ENCODE results near the gene NELFB.

NELFB gene

GRCh38 chr9:137254624-137255447, at the start of gene NELFB:
Gene NELFB (plus strand): TSS chr9:137255327.
- DNase-seq = peak; percentile 87

DNA sequence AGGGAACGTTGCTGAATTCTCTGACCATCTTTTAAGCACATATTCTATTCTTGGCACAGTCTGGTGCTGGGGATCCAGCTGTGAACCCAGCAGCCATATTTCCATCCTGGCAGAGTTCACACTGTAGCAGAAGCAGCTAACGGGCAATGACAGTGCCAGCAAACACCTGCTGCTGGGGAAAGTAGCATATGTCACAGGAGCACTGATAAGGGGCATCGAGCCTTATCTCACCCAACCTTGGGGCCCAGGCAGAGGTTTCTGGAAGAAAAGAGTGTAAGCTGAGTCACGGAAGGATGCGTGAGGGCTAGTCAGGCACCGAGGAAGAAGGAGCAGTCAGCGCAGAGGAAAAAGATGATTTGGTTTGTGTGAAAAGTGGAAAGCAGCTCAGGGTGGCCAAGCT, 48.5 kb upstream of the NELFB start:
- no peak for DNase-seq

DNA sequence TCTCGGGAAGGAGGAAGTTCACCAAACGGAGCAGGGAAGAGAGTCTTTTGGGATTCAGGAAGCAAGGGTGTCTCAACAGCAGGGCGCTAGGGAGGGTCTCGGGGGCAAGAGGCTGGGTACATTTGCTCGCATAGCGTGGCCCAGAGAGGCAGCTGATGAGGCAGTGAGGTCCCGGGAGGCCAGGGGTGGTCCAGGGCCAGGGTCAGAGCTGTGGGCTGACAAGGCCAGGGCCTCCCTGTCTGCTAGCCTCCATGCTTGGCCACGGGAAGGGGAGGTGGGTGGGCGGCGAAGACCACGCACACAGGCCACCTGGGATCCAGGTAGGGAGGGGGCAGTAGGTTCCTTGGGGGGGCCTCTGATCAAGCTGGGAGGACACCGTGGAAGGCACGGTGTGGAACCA, 43.6 kb upstream of the NELFB start:
- DNase-seq = no peak

DNA sequence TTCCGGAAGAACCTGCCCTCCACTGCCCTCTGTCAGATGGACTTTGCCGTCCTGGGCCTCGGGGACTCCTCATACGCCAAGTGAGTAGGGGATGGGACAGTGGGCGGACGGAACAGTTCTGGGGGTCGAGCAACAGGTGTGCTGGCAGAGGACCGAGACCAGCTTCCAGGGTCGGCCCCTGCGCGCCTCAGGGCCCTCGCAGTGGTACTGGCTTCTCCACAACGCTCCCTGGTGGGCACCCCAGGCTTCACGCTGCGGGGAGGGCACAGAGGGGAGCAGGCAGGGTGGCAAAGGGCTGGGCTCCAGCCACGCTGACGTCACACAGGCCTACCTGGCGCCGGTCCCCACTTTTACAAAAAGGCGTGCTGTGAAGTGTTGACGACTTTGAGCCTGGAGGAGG, 42.6 kb upstream of the NELFB start:
- no peak for DNase-seq

DNA sequence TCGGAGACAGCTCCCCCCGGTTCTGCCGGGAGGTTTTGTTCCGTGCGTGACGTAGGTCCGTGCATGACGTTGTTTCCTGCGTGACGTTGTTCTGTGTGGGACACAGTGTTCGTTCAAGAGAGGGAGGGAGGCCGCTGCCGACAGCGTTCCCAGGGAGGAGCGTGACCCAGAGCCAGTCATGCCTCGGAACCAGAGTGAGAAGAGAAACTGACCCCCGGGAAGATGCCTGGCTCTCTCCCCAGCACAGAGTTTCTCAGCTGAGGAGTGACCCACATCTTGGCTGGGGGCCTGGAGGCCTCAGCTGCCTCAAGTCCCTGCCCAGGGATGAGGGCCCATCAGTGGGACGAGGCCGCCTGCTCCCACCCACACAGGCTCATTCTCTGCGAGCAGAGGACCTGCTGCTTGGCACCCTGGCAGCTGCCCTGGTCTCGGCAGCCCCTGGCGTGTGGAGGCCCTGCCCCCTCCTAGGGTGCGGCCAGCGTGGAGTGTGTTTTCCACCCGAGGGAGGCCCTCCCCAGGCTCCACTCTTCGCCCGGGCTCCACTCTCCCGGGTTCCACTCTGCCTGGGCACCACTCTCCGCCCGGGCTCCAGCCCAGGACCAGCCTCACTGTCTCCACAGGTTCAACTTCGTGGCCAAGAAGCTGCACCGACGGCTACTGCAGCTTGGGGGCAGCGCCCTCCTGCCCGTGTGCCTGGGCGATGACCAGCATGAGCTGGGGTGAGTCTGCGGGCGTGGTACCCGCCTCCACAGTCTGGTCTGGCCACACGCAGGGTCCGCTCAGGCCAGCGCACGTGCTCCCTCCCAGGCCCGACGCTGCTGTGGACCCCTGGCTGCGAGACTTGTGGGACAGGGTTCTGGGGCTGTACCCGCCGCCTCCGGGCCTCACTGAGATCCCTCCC, 41.7 kb upstream of the NELFB start:
- no peak for DNase-seq

DNA sequence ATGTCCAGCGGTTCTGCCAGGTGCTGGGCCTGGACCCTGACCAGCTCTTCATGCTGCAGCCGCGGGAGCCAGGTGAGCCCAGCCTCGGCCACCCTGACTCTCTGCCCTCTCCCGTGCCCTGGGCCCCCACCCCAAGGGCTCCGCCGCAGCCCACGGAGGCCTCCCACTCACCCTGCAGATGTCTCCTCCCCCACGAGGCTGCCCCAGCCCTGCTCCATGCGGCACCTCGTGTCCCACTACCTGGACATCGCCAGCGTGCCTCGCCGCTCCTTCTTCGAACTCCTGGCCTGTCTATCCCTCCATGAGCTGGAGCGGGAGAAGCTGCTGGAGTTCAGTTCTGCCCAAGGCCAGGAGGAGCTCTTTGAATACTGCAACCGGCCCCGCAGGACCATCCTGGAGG, 40.5 kb upstream of the NELFB start:
- DNase-seq = no peak

GRCh38 chr9:137215196-137215986, 39.7 kb upstream of the NELFB start:
- no peak for DNase-seq

- no peak for DNase-seq
These were observed 38.8 kb upstream of the NELFB start for GRCh38 chr9:137216188-137216965.

GRCh38 chr9:137217276-137218211, 37.6 kb upstream of the NELFB start:
- no peak for DNase-seq

GRCh38 chr9:137218212-137218753, 36.8 kb upstream of the NELFB start:
- no peak for DNase-seq

DNA sequence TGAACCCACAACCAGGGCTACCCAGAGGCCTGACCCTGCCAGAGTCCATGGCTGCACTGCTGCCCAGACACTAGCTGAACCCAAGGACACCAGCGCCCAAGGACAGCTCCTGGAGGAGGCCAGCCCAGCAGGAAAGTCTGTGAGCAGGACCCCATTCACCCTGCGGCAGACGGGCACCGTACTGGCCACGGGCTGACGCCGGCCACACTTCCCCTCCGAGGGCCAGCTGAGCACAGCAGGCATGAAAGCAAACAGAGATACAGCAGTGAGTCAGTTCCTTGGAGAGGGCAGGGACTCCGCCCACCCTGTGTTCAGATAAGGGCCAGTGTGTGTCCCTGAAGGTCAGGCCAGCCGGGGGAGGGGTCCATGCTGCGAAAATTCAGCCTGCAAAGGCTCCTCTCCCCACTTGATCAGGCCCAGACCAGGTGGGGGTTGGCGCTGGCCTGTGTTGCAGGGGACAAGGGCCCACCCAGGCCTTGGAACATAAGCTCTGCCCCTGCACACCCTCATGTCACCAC, 36.3 kb upstream of the NELFB start:
- DNase-seq = no peak

- no peak for DNase-seq
These were observed 35.3 kb upstream of the NELFB start for GRCh38 chr9:137219757-137220316.

GRCh38 chr9:137220317-137221094, 34.6 kb upstream of the NELFB start:
- no peak for DNase-seq

DNA sequence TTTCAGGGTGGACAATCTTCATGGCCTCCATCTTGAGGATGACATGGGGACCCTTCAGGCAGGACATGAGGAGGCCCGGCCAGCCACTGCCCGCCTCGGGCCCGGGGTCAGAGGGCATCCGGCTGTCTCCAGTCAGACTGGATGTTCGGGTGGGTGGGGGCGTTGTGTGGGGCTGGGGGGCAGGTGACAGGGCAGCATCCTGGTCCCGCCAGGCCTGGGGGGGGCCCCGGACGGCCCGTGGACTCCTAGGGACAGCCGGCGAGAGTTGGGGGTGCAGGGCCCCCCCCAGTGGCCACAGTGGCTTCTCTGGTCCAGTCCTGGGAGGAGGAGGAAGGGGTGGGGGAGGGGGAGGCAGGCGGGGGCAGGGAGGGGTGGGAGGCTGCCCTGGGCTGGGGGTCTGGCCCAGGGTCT, 34.0 kb upstream of the NELFB start:
- no peak for DNase-seq

GRCh38 chr9:137221506-137222111, 33.5 kb upstream of the NELFB start:
- no peak for DNase-seq

DNA sequence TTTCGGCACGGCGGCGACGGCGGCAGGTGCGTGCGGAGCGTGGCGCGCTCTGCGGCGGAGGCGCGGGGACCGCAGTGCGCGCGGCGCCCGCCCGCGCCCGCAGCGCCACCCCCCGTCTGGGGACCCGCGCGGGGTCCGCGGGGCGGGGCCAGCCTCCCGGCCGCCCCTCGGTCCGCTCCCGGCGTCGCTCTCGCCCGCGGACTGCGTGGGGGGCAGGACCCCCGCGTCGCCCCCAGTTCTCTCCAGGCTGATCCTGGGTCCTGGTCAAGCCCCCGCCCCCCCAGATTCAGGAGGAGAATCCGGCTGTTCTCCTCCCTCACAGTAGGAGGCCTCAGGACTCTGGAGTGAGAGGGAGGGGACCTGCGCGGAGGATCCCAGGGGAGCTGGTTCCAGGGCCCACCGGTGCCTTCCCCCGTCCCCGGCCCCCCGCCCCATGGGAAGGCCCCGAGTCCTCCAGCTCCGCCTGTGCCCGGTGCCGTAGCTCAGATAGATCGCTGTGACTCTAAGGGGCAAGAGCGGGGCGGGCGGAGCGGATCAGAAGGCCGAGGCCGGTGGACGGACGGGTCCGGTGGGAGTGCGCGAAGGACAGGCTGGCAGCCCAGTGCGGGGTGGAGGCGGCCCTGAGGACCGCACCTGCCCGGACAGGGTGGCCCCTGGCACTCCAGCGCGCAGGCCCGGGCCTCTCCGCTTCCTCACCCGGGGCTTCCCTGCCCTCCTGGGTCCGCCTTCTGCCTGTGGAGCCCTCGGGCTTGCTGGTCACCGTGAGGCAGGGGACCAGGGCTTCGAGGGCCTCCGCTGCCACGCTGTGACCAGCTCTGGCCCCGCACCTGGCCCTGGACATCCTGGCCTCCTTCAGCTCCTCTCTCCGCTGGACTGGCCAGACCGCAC, 32.7 kb upstream of the NELFB start, which contains the start of gene RNF208:
TSS of gene RNF208 (minus strand) at position 51 of the 888 bp plus-strand sequence. CDS start 1,028 bp downstream, outside the sequence.
- DNase-seq = no peak

DNA sequence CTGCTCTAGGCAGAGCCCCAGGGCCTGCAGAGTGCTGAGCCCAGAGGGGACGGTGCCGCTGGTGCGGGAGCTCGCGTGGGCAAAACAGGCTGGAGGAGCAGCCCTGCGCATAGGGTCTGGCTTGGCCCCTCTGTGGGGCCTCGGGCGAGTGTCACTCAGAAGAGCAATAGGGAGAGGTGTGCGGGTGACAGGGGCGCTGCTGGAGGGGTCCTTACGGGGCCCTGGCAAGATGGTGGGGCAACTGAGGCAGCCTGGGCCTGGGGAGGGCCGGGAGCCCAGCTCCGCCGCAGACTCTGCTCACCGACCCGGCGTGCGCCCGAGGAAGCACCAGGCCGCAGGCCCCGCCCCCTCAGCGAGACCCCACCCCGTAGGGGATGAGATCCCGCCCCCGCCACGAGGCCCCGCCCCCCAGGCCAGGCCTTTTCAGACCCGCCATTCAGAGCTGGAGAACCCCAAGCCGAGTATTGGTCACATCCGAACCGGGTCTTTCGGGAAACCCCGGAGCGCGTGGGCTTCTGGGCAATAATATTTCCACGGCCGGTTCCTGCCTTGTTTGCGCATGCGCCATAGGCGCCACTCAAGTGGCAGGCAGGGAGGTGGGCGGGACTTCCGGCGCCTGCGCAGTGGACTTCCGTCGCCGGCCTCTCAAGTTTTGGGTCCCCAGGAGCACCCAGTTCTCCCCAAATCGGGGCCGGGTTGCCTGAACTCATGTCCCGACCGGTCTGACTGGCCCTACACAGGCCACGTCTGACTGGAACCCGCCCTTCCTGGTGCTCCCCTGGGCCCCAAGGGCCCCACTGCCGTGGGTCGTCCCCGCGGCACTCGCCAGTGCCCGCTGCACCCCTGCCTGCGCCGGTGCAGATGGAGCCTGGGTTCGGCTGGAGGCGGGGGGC, 31.8 kb upstream of the NELFB start:
- DNase-seq = peak; percentile 98
